Keratinocyte (primary cell): ENCODE results near the gene GRIK4. TPM values are rescaled to one million over a fixed set of nuclear protein-coding genes. Genes with fewer than 3 reads are reported as not detected.

ENCODE experiments used
- DNase-seq: peaks from one replicate; pipeline ENCODE4 v3.0.0-alpha.2; 2011; ENCODE audit warnings: low read depth, missing footprints, low spot score
- FAIRE-seq: peaks from 2 replicates; lab custom pipeline; 2011; peaks lifted over from hg19 to GRCh38; lab: Jason Lieb, UNC
- H2AFZ ChIP-seq: 2 replicates; pipeline ENCODE4 v1.6.0; 2012; ENCODE audit warnings: low read length, control low read depth, inconsistent platforms; ENCODE audit not compliant: control insufficient read depth
- H3K27ac ChIP-seq: 2 replicates; pipeline ENCODE4 v1.5.1; 2011; ENCODE audit warnings: low read length; ENCODE audit not compliant: control insufficient read depth, insufficient read depth
- H3K27me3 ChIP-seq: 3 replicates; pipeline ENCODE4 v1.6.0; 2011; ENCODE audit warnings: low read length; ENCODE audit not compliant: control insufficient read depth, insufficient read depth; ENCODE audit errors: extremely low read depth
- H3K36me3 ChIP-seq, 2 experiments: 2 replicates in 1 of 2; 3 replicates in 1 of 2; pipeline ENCODE4 v1.5.1; 2011; ENCODE audit warnings: low read length in 2 of 2, mild to moderate bottlenecking in 1 of 2; ENCODE audit not compliant: control insufficient read depth in 2 of 2, insufficient read depth in 2 of 2; ENCODE audit errors: extremely low read depth in 1 of 2
- H3K4me1 ChIP-seq: 3 replicates; pipeline ENCODE4 v1.5.1; 2011; ENCODE audit warnings: low read length; ENCODE audit not compliant: control insufficient read depth, insufficient read depth; ENCODE audit errors: extremely low read depth
- H3K4me2 ChIP-seq: 3 replicates; pipeline ENCODE4 v1.6.0; 2011; ENCODE audit warnings: low read depth, low read length; ENCODE audit not compliant: control insufficient read depth, insufficient read depth; ENCODE audit errors: extremely low read depth
- H3K4me3 ChIP-seq, 3 experiments: fragments of 200-600 bp in 1 of 3; sonication (generic) in 1 of 3; 2 replicates in 2 of 3; 3 replicates in 1 of 3; pipeline ENCODE4 v1.5.1; 2011 to 2016; ENCODE audit warnings: low read length in 3 of 3, mild to moderate bottlenecking in 3 of 3, control low read depth in 2 of 3, inconsistent platforms in 1 of 3, low read depth in 1 of 3, mixed read lengths in 1 of 3, mixed run types in 1 of 3, moderate library complexity in 1 of 3; ENCODE audit not compliant: control insufficient read depth in 2 of 3, insufficient read depth in 2 of 3; ENCODE audit errors: extremely low read depth in 1 of 3
- H3K79me2 ChIP-seq: 2 replicates; pipeline ENCODE4 v1.6.0; 2012; ENCODE audit warnings: low read length; ENCODE audit not compliant: control insufficient read depth, insufficient read depth
- H3K9ac ChIP-seq: 3 replicates; pipeline ENCODE4 v1.6.0; 2011; ENCODE audit warnings: low read length; ENCODE audit not compliant: control insufficient read depth, insufficient read depth; ENCODE audit errors: extremely low read depth
- H3K9me1 ChIP-seq: 3 replicates; pipeline ENCODE4 v1.6.0; 2011; ENCODE audit warnings: low read length; ENCODE audit not compliant: control insufficient read depth, insufficient read depth; ENCODE audit errors: extremely low read depth
- H3K9me3 ChIP-seq: 2 replicates; pipeline ENCODE4 v1.5.1; 2012; ENCODE audit warnings: low read depth, low read length; ENCODE audit not compliant: control insufficient read depth
- H4K20me1 ChIP-seq: 3 replicates; pipeline ENCODE4 v1.6.0; 2011; ENCODE audit warnings: low read length; ENCODE audit not compliant: control insufficient read depth, insufficient read depth; ENCODE audit errors: extremely low read depth
- EZH2 ChIP-seq: IDR thresholded peaks from one replicate; pipeline ENCODE4 v1.6.1; 2012; ENCODE audit warnings: inconsistent platforms, mild to moderate bottlenecking, low read length, moderate library complexity
- dilution Hi-C: fragments of 300-500 bp; cut with MboI; formaldehyde crosslinking; loops from one replicate; pipeline ENCODE4 v1.7.0; 2020; ENCODE audit warnings: low sequenced_read_pairs; ENCODE audit not compliant: extremely low pct_ligation_motif_present
- polyA plus RNA-seq, 5 experiments: library from polyadenylated mRNA; depleted of rRNA in 3 of 5; stranded (reverse) in 3 of 5; stranded (forward) in 1 of 5; unstranded in 1 of 5; fragments of >200 nt; gene quantifications; 1 replicate in 1 of 5; 2 replicates in 3 of 5; 3 replicates in 1 of 5; pipeline versions ENCODE4 v1.2.1 to v1.2.3, GENCODE V29; 2011 to 2012; ENCODE audit warnings: missing spikeins in 2 of 5, low read depth in 1 of 5, low replicate concordance in 1 of 5
- TF ChIP-seq, protein P1 (sequence below), 3 experiments: IDR thresholded peaks in 1 of 3; conservative IDR thresholded peaks in 1 of 3; optimal IDR thresholded peaks in 1 of 3; 2 replicates in 2 of 3; 3 replicates in 1 of 3; pipeline versions ENCODE3 to v1.5.1; 2011; ENCODE audit warnings: low read length in 3 of 3, mild to moderate bottlenecking in 3 of 3, moderate library complexity in 2 of 3, control low read depth in 1 of 3, inconsistent platforms in 1 of 3; ENCODE audit not compliant: insufficient read depth in 2 of 3; ENCODE audit errors: extremely low read depth in 1 of 3

The GRIK4 gene
- polyA plus RNA-seq, 1 donor (not counting 4 experiments of a cell fraction or from before 2014, with no cell fraction given), result not detected

- TF ChIP-seq, protein P1, sequence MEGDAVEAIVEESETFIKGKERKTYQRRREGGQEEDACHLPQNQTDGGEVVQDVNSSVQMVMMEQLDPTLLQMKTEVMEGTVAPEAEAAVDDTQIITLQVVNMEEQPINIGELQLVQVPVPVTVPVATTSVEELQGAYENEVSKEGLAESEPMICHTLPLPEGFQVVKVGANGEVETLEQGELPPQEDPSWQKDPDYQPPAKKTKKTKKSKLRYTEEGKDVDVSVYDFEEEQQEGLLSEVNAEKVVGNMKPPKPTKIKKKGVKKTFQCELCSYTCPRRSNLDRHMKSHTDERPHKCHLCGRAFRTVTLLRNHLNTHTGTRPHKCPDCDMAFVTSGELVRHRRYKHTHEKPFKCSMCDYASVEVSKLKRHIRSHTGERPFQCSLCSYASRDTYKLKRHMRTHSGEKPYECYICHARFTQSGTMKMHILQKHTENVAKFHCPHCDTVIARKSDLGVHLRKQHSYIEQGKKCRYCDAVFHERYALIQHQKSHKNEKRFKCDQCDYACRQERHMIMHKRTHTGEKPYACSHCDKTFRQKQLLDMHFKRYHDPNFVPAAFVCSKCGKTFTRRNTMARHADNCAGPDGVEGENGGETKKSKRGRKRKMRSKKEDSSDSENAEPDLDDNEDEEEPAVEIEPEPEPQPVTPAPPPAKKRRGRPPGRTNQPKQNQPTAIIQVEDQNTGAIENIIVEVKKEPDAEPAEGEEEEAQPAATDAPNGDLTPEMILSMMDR (optimal IDR thresholded peaks at IDR 0.05 in 1 of 3, IDR thresholded peaks at IDR 0.05 in 1 of 3, conservative IDR thresholded peaks at IDR 0.05 in 1 of 3; ENCODE audit: extremely low read depth in 1 of 3, insufficient read depth in 2 of 3, low read length in 3 of 3), result no peak
- no peak for TF ChIP-seq EZH2
- no peaks in the 10 kb centered on the region for H3K4me1 ChIP-seq
- no peaks in the 10 kb centered on the region for H4K20me1 ChIP-seq
- no peaks in the 10 kb centered on the region for H3K27me3 ChIP-seq
- H3K9me1 ChIP-seq, result no peaks in the 10 kb centered on the region
- H3K9ac ChIP-seq, result no peak overlapping the region
- no peak overlapping the region for H2AFZ ChIP-seq
- H3K4me2 ChIP-seq, result no peak overlapping the region
- H3K9me3 ChIP-seq, result no peaks in the 10 kb centered on the region
- DNase-seq (no peak), FAIRE-seq (no peak)
- H3K79me2 ChIP-seq, result no peaks in the 10 kb centered on the region
- no peak overlapping the region for H3K27ac ChIP-seq
- dilution Hi-C loops, result no loop called here
- no peaks in the 10 kb centered on the region for H3K36me3 ChIP-seq
- H3K4me3 ChIP-seq, result no peak overlapping the region
These were observed 216.2 kb downstream of the GRIK4 start for GRCh38 chr11:120727752-120728151.

DNA sequence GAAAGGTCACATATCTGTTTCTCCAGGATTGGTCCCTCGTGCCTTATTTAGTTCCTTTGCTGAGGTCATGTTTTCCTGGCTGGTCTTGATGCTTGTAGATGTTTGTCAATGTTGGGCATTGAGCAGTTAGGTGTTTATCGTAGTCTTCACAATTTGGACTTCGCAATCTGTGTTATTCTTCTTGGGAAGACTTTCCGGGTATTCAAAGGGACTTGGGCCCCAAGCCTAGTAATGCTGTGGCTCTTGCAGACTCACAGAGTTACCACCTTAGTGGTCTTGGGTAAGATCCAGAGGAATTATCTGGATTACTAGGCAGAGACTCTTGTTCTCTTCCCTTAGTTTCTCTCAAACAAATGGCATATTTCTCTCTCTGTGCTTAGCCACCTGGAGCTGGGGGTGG is 223.5 kb downstream of the GRIK4 start:
- H3K4me1 ChIP-seq, result no peaks in the 10 kb centered on the region
- no peaks in the 10 kb centered on the region for H3K9me1 ChIP-seq
- H3K79me2 ChIP-seq, result no peaks in the 10 kb centered on the region
- H3K36me3 ChIP-seq, result no peaks in the 10 kb centered on the region
- no peaks in the 10 kb centered on the region for H4K20me1 ChIP-seq
- no peak overlapping the region for H3K4me3 ChIP-seq
- no peaks in the 10 kb centered on the region for H3K9me3 ChIP-seq
- no peak overlapping the region for H3K9ac ChIP-seq
- H3K4me2 ChIP-seq, result no peak overlapping the region
- no peak overlapping the region for H3K27ac ChIP-seq
- no peak overlapping the region for H2AFZ ChIP-seq
- FAIRE-seq, result no peak
- peaks cover 3% of the 10 kb centered on the region for H3K27me3 ChIP-seq
- DNase-seq, result no peak
- dilution Hi-C loops, result no loop called here
- TF ChIP-seq, protein P1 (optimal IDR thresholded peaks at IDR 0.05 in 1 of 3, IDR thresholded peaks at IDR 0.05 in 1 of 3, conservative IDR thresholded peaks at IDR 0.05 in 1 of 3; ENCODE audit: extremely low read depth in 1 of 3, insufficient read depth in 2 of 3, low read length in 3 of 3), result no peak
- TF ChIP-seq EZH2, result no peak
